HUES6 (cell line): ENCODE data around the gene FUT1.

Experiments
- H3K27ac ChIP-seq: 2 replicates; pipeline ENCODE4 v1.7.0; 2013; ENCODE audit warnings: low read depth, mild to moderate bottlenecking, low read length, inconsistent platforms
- H3K27me3 ChIP-seq: 2 replicates; pipeline ENCODE4 v1.6.1; 2013; ENCODE audit warnings: low read length; ENCODE audit not compliant: control insufficient read depth, insufficient read depth
- H3K36me3 ChIP-seq: 2 replicates; pipeline ENCODE4 v1.6.1; 2013; ENCODE audit warnings: low read length; ENCODE audit not compliant: control insufficient read depth, insufficient read depth
- H3K4me1 ChIP-seq: 2 replicates; pipeline ENCODE4 v1.6.1; 2013; ENCODE audit warnings: low read length; ENCODE audit not compliant: control insufficient read depth, insufficient read depth
- H3K4me3 ChIP-seq: 2 replicates; pipeline ENCODE4 v1.5.1; 2013; ENCODE audit warnings: low read depth, low read length
- H3K9ac ChIP-seq: one replicate; pipeline ENCODE4 v1.6.1; 2013; ENCODE audit warnings: mild to moderate bottlenecking, low read length
- H3K9me3 ChIP-seq: 2 replicates; pipeline ENCODE4 v1.6.1; 2013; ENCODE audit warnings: low read depth, low read length; ENCODE audit not compliant: control insufficient read depth, insufficient read depth

Gene FUT1

GRCh38 chr19:48739404-48740163 lies 12.9 kb downstream of the FUT1 start:
- H3K9ac ChIP-seq = peak overlapping the region; percentile 52
- peak overlapping the region; percentile 62 for H3K4me3 ChIP-seq
- H3K9me3 ChIP-seq = no peaks in the 10 kb centered on the region
- H3K27ac ChIP-seq = no peak overlapping the region
- H3K4me1 ChIP-seq = peaks cover 31% of the 10 kb centered on the region
- H3K27me3 ChIP-seq = peaks cover 21% of the 10 kb centered on the region
- no peaks in the 10 kb centered on the region for H3K36me3 ChIP-seq

- peak overlapping the region; percentile 62 for H3K4me3 ChIP-seq
- H3K27me3 ChIP-seq = peaks cover 21% of the 10 kb centered on the region
- no peaks in the 10 kb centered on the region for H3K36me3 ChIP-seq
- no peak overlapping the region for H3K27ac ChIP-seq
- H3K9me3 ChIP-seq = no peaks in the 10 kb centered on the region
- H3K9ac ChIP-seq = peak overlapping the region; percentile 52
- H3K4me1 ChIP-seq = peaks cover 31% of the 10 kb centered on the region
These were observed 13.7 kb downstream of the FUT1 start for GRCh38 chr19:48738557-48739403.

- no peaks in the 10 kb centered on the region for H3K36me3 ChIP-seq
- H3K27me3 ChIP-seq = peaks cover 21% of the 10 kb centered on the region
- H3K4me1 ChIP-seq = peaks cover 31% of the 10 kb centered on the region
- no peaks in the 10 kb centered on the region for H3K9me3 ChIP-seq
- no peak overlapping the region for H3K27ac ChIP-seq
- H3K9ac ChIP-seq = no peak overlapping the region
- peak overlapping the region; percentile 47; the same call in 1 of the 2 replicates for H3K4me3 ChIP-seq
These were observed 15.0 kb downstream of the FUT1 start for GRCh38 chr19:48737360-48737998.

- peak overlapping the region; percentile 79 for H3K4me3 ChIP-seq
- H3K36me3 ChIP-seq = no peaks in the 10 kb centered on the region
- H3K27me3 ChIP-seq = peaks cover 12% of the 10 kb centered on the region
- H3K9me3 ChIP-seq = no peaks in the 10 kb centered on the region
- peaks cover 17% of the 10 kb centered on the region for H3K4me1 ChIP-seq
- peak overlapping the region; percentile 35; the same call in 1 of the 2 replicates for H3K27ac ChIP-seq
- H3K9ac ChIP-seq = peak overlapping the region; percentile 61
These were observed 17.3 kb downstream of the FUT1 start for GRCh38 chr19:48735031-48735615.

- Histone ChIP-seq H3K27ac (no peak overlapping the region), H3K4me3 (no peak overlapping the region), H3K27me3 (peaks cover 7% of the 10 kb centered on the region), H3K4me1 (peaks cover 12% of the 10 kb centered on the region), H3K9me3 (no peaks in the 10 kb centered on the region), H3K9ac (no peak overlapping the region), H3K36me3 (no peaks in the 10 kb centered on the region)
These were observed 17.8 kb downstream of the FUT1 start for GRCh38 chr19:48734625-48735024.

GRCh38 chr19:48731452-48731851 lies 21.0 kb downstream of the FUT1 start:
- Histone ChIP-seq H3K4me1 (no peaks in the 10 kb centered on the region), H3K27me3 (no peaks in the 10 kb centered on the region), H3K36me3 (no peaks in the 10 kb centered on the region), H3K4me3 (no peak overlapping the region), H3K9ac (no peak overlapping the region), H3K9me3 (no peaks in the 10 kb centered on the region), H3K27ac (no peak overlapping the region)

GRCh38 chr19:48728911-48729664 lies 23.4 kb downstream of the FUT1 start:
- Histone ChIP-seq H3K4me3 (peak overlapping the region; percentile 19; the same call in 1 of the 2 replicates), H3K9me3 (no peaks in the 10 kb centered on the region), H3K36me3 (no peaks in the 10 kb centered on the region), H3K27me3 (no peaks in the 10 kb centered on the region), H3K4me1 (peaks cover 2% of the 10 kb centered on the region; the same call in 1 of the 2 replicates), H3K9ac (no peak overlapping the region), H3K27ac (no peak overlapping the region)

GRCh38 chr19:48726556-48726955 lies 25.9 kb downstream of the FUT1 start:
- no peak overlapping the region for H3K27ac ChIP-seq
- no peak overlapping the region for H3K9ac ChIP-seq

GRCh38 chr19:48724796-48725753 lies 27.4 kb downstream of the FUT1 start:
- Histone ChIP-seq H3K36me3 (no peaks in the 10 kb centered on the region), H3K4me3 (no peak overlapping the region), H3K27ac (no peak overlapping the region), H3K9ac (no peak overlapping the region), H3K4me1 (peaks cover 5% of the 10 kb centered on the region), H3K27me3 (no peaks in the 10 kb centered on the region), H3K9me3 (no peaks in the 10 kb centered on the region)

More at GRCh38 chr19:48726556-48726955, 25.9 kb downstream of the FUT1 start:
- Histone ChIP-seq H3K27me3 (no peaks in the 10 kb centered on the region), H3K4me3 (no peak overlapping the region), H3K36me3 (no peaks in the 10 kb centered on the region), H3K9me3 (no peaks in the 10 kb centered on the region), H3K4me1 (peaks cover 2% of the 10 kb centered on the region; the same call in 1 of the 2 replicates)
